Subcutaneous abdominal adipose tissue (tissue), 5 donors: Measurements from ENCODE around the gene ADCY1.

Experiments used
- H3K27ac ChIP-seq: one replicate; pipeline ENCODE4 v1.7.0; 2013; ENCODE audit warnings: low read depth, mild to moderate bottlenecking, inconsistent platforms, low read length, moderate library complexity
- H3K27me3 ChIP-seq, 5 donors: one replicate each; pipeline ENCODE4 v1.7.0; 2013; ENCODE audit warnings: low read length in 5 of 5, inconsistent platforms in 1 of 5; ENCODE audit not compliant: control insufficient read depth in 5 of 5, insufficient read depth in 4 of 5
- H3K36me3 ChIP-seq, 5 donors: one replicate each; pipeline ENCODE4 v1.7.0; 2013; ENCODE audit warnings: low read length in 5 of 5; ENCODE audit not compliant: control insufficient read depth in 5 of 5, insufficient read depth in 5 of 5
- H3K4me1 ChIP-seq, 5 donors: one replicate each; pipeline ENCODE4 v1.7.0; 2013; ENCODE audit warnings: low read length in 5 of 5, mild to moderate bottlenecking in 3 of 5, moderate library complexity in 1 of 5; ENCODE audit not compliant: control insufficient read depth in 5 of 5, insufficient read depth in 5 of 5
- H3K4me3 ChIP-seq, 5 donors: one replicate each; pipeline ENCODE4 v1.7.0; 2013; ENCODE audit warnings: low read length in 5 of 5, low read depth in 1 of 5
- H3K9ac ChIP-seq, 5 donors: one replicate each; pipeline ENCODE4 v1.7.0; 2013; ENCODE audit warnings: low read length in 5 of 5, mild to moderate bottlenecking in 4 of 5, moderate library complexity in 3 of 5
- H3K9me3 ChIP-seq, 5 donors: one replicate each; pipeline ENCODE4 v1.7.0; 2013; ENCODE audit warnings: low read length in 5 of 5; ENCODE audit not compliant: control insufficient read depth in 5 of 5
- donor health status: healthy.
- donor health status: healthy.
- donor health status: healthy.
- donor health status: healthy.
- donor health status: healthy.

ADCY1 gene

DNA sequence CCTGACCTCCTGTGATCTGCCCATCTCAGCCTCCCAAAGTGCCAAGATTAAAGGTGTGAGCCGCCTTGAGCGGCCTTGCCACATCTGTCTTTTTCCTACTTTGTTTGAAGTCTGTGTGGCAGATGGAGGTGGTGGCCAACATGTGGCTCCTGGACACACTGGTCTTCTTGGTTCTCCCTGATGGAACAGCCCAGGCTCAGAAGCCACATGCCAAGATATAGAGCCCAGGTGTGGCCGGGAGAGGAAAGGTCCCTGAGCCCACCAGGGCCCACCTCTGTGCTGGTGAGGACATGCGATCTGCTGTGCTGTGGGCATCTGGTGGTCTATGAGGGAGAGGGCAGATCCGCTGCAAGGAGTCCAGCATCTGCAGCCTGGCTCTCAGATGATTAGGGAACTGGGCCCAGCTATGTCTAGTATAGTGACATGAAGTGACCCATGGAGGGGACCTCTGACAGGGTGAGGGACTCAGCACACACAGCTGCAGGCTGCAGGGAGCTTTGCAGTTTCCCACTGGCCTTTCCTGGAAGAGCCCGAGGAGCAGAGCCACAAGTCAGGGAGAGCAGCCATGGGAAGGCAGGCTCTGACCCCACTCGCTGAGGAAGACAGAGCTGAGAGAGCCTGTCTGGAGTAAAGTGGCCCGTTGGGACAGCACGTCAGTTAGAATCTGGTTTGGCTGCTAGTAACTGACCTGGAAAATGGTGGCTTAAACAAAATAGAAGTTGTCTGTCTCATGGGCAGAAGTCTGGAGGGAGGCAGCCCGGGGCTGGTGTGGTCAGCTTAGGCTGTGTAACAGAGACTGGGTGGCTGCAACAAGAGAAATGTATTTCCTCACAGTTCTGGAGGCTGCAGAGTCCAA, 25.9 kb downstream of the ADCY1 start:
- Histone ChIP-seq H3K4me1 (peaks cover 0 to 5% (median 0%) of the 10 kb centered on the region in 5 donors), H3K9ac (no peak overlapping the region), H3K27me3 (no peaks in the 10 kb centered on the region), H3K36me3 (no peaks in the 10 kb centered on the region), H3K27ac (no peak overlapping the region), H3K9me3 (peaks cover 0 to 6% (median 0%) of the 10 kb centered on the region in 5 donors), H3K4me3 (no peak overlapping the region)

GRCh38 chr7:45601094-45601493, 26.9 kb downstream of the ADCY1 start:
- Histone ChIP-seq H3K9me3 (peaks cover 0 to 8% (median 0%) of the 10 kb centered on the region in 5 donors), H3K27me3 (no peaks in the 10 kb centered on the region), H3K4me1 (peaks cover 0 to 5% (median 0%) of the 10 kb centered on the region in 5 donors), H3K9ac (no peak overlapping the region), H3K36me3 (no peaks in the 10 kb centered on the region), H3K27ac (no peak overlapping the region), H3K4me3 (no peak overlapping the region)

GRCh38 chr7:45601816-45602540, 27.8 kb downstream of the ADCY1 start:
- Histone ChIP-seq H3K27ac (no peak overlapping the region), H3K9ac (no peak overlapping the region), H3K27me3 (no peaks in the 10 kb centered on the region), H3K36me3 (no peaks in the 10 kb centered on the region), H3K9me3 (peaks cover 0 to 8% (median 0%) of the 10 kb centered on the region in 5 donors), H3K4me3 (no peak overlapping the region), H3K4me1 (peaks cover 0 to 5% (median 0%) of the 10 kb centered on the region in 5 donors)

DNA sequence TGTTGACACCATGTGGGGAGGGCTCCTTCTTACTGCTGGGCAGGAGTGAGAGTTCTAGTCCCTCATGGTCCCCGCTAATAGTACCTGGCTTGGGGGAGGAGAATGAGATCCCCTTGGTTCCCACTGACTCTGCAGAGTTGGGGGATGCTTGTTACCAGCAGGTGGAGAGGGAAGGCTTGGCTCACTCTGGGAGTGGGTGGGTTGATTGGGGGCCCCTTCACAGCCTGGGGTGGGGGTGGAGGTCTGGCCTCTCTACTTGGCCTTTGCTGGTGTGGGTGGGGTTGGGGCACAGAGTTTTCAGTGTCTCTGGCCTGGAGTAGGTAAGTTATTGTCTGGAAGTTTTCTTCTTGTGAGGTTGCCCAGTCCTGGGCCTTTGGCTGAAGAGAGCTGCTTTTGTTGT, 31.9 kb downstream of the ADCY1 start:
- Histone ChIP-seq H3K4me3 (no peak overlapping the region), H3K4me1 (no peaks in the 10 kb centered on the region), H3K36me3 (no peaks in the 10 kb centered on the region), H3K27ac (no peak overlapping the region), H3K9ac (no peak overlapping the region), H3K9me3 (peaks cover 0 to 8% (median 0%) of the 10 kb centered on the region in 5 donors), H3K27me3 (no peaks in the 10 kb centered on the region)

- H3K9ac ChIP-seq: no peak overlapping the region
Measured at GRCh38 chr7:45606931-45607330, 32.8 kb downstream of the ADCY1 start.

DNA sequence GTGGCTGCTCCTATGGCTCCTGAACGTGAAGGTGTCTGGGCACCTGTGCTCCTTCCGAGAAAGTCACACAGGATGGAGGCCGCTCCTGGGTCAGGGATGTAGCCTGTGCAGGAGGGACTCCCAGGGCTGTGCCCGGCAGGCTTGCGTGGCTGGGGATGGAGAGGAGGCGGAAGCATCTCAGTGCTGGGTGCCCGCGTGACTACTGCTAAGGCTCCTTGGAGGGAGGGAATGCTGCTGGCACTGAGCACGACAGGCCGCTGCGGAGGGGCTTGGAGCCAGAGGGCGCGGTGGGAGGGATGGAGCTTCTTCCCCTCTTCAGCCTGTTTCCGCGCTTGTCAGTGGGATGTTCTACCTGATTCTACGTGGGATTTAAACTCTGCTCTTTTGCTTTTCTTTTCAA, 35.0 kb downstream of the ADCY1 start:
- Histone ChIP-seq H3K27me3 (no peaks in the 10 kb centered on the region), H3K9ac (no peak overlapping the region), H3K4me1 (no peaks in the 10 kb centered on the region), H3K4me3 (no peak overlapping the region), H3K9me3 (peaks cover 0 to 23% (median 15%) of the 10 kb centered on the region in 5 donors), H3K27ac (no peak overlapping the region), H3K36me3 (peaks cover 0 to 3% (median 0%) of the 10 kb centered on the region in 5 donors)

More at GRCh38 chr7:45606931-45607330, 32.8 kb downstream of the ADCY1 start:
- Histone ChIP-seq H3K9me3 (peaks cover 0 to 8% (median 0%) of the 10 kb centered on the region in 5 donors), H3K27ac (no peak overlapping the region), H3K4me3 (no peak overlapping the region), H3K4me1 (no peaks in the 10 kb centered on the region), H3K27me3 (no peaks in the 10 kb centered on the region), H3K36me3 (no peaks in the 10 kb centered on the region)

DNA sequence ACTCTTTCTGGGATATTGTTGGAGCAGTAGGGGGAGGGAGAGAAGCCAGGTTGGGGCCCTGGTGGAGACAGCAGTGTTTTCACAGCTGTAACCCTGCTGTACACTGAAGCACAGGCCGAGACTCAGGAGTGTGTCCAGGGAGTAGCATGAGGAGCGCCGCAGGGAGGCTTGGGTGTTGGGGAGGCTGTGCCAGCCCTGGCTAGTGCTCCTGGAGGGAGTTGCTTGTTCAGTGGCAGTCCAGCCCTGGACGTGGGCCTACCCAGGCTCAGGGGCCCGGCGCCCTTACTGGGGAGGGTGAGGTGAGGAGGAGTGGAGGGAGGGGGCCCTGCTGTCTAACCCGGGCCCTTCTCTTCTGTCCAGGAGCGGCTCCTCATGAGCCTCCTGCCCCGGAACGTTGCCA, 35.9 kb downstream of the ADCY1 start:
- Histone ChIP-seq H3K9me3 (peaks cover 0 to 21% (median 15%) of the 10 kb centered on the region in 5 donors), H3K27ac (no peak overlapping the region), H3K4me1 (no peaks in the 10 kb centered on the region), H3K9ac (no peak overlapping the region), H3K36me3 (peaks cover 0 to 3% (median 0%) of the 10 kb centered on the region in 5 donors), H3K4me3 (no peak overlapping the region), H3K27me3 (no peaks in the 10 kb centered on the region)

DNA sequence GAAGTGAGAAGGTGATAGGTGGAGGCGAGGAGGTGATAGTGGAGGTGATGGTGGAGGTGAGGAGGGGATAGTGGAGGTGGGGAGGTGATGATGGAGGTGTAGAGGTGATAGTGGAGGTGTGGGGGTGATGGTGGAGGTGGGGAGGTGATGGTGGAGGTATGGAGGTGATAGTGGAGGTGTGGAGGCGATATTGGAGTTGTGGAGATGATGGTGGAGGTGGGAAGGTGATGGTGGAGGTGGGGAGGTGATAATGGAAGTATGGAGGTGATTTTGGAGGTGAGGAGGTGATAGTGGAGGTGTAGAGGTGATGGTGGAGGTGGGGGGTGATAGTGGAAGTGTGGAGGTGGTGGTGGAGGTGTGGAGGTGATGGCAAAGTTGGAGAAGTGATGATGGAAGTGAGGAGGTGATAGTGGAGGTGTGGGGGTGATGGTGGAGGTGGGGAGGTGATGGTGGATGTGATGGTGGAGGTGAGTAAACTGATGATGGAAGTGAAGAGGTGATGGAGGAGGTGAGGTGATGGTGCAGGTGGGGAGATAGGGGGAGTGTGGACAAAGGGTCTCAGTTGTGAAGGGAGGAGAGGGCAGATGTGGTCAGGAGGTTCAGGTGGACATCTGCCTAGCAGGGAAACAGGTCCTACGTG, 36.6 kb downstream of the ADCY1 start:
- Histone ChIP-seq H3K27ac (no peak overlapping the region), H3K36me3 (peaks cover 0 to 3% (median 0%) of the 10 kb centered on the region in 5 donors), H3K4me3 (no peak overlapping the region), H3K4me1 (no peaks in the 10 kb centered on the region), H3K9me3 (peaks cover 2 to 27% (median 15%) of the 10 kb centered on the region in 5 donors), H3K27me3 (no peaks in the 10 kb centered on the region), H3K9ac (no peak overlapping the region)

DNA sequence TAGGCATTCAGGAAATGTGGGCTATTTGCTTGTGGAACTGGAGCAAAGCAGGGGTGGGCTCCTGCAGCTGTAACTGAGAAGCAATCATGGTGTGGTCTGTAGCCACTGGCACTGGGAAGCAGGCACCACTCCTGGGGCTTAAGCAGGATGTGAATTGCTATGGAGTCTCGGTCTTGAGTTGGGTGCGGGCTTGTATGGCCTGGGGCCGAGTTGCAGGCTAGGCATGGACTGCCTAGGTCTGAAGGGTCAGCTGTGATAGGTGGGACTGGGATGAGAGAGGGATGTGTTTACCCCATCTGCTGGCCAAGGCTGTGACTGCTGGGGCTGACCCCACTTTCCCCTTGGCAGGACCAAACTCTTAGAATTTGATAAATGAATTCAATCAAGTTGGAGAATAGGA, 43.0 kb downstream of the ADCY1 start:
- H3K4me3 ChIP-seq: peak overlapping the region in 3 of 5 donors; percentile 13 to 24 (median 22)
- peaks cover 0 to 3% (median 0%) of the 10 kb centered on the region in 5 donors for H3K36me3 ChIP-seq
- no peak overlapping the region for H3K9ac ChIP-seq
- H3K9me3 ChIP-seq: peaks cover 13 to 65% (median 34%) of the 10 kb centered on the region in 5 donors
- no peaks in the 10 kb centered on the region for H3K27me3 ChIP-seq
- H3K4me1 ChIP-seq: no peaks in the 10 kb centered on the region
- no peak overlapping the region for H3K27ac ChIP-seq
